Measurements from ENCODE around the gene RPS6KA3. TPM values are rescaled to one million over a fixed set of nuclear protein-coding genes. Genes with fewer than 3 reads are reported as not detected.
A peak's percentile ranks its signal among the peaks of the same experiment; 100 is the strongest.

The RPS6KA3 gene
- total and polyA plus RNA-seq, 9 of the 15 experiments (the other 6 are each of a cell fraction or from before 2014, with no cell fraction given) = 10.9 to 61.9 (median 37.4) TPM

DNA sequence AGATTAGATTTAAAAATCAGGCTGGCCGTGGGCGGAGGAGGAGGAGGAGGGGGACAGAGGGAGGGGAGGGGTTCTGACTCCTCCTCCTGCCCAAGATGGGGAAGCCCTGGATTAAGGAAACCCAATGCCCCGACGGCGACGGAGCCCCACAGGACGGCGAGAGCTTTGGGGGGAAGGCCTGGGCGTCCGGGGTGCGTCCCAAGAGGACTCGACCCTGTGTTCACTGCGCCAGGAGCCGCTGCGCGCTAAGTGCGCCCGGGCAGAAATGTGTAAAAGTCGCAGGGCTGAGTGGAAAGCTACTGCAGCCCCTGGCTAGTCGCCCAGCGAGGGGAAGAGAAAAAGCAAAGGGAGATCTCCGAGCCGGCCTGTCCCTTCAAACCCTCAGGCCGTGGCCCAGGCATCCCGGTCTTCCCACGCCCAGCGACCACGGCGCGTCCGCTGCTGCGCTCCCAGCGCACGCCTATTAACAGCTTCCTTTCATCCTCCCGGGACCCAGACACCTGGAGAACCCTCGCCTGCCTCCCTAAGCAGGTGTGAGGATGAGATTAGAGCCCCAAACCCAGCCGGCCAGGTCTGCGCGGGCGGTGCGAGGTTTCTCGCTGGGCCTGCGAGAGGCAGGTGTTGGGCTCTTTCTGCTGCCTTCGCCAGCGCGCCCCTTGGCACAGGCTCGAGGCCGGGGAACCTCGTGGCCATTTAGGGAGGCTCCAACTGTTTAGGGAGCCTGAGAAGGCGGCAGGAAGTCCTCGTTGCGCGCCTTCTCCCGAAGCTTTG lies 1.4 kb upstream of the RPS6KA3 start:
- no peaks in the 10 kb centered on the region for H3K9me1 ChIP-seq (ENCODE audit: control insufficient read depth, insufficient read depth, low read length)
- no TSS peak for BruUV-seq (replicated peaks)
- ATAC-seq (no peak), DNase-seq (ENCODE audit: extremely low read depth in 1 of 4, low spot score in 3 of 4) (peak in 2 of 4 experiments; percentile 7 to 8), FAIRE-seq (no peak)
- TF ChIP-seq ZSCAN32 (CRISPR knock-in tag; IDR thresholded peaks at IDR 0.05) (no peak), EGR1 (conservative IDR thresholded peaks at IDR 0.05) (peak; percentile 36; the same call in 1 of the 2 replicates), ZBTB33 (CRISPR knock-in tag; IDR thresholded peaks at IDR 0.05) (0 out of 2 replicates have a peak, but pooled peaks have one; percentile 56)
- no peaks in the 10 kb centered on the region for H4K20me1 ChIP-seq (replicated peaks; ENCODE audit: control insufficient read depth, insufficient read depth, low read length)
- POLR2A ChIA-PET = no interaction called here
- no peaks in the 10 kb centered on the region for H3K9me3 ChIP-seq (replicated peaks; ENCODE audit: control insufficient read depth, insufficient read depth, low read depth, low read length)
- no peak overlapping the region for H3K9ac ChIP-seq (ENCODE audit: insufficient read depth in 1 of 2, low read depth in 2 of 2, low read length in 2 of 2)
- no peaks in the 10 kb centered on the region for H3K36me3 ChIP-seq (ENCODE audit: control insufficient read depth, insufficient read depth, low read length)
- intact Hi-C loops (cut with micrococcal nuclease) = loop anchor here (5.0 to 10.0 kb wide), 2 partner anchors 46 to 97 kb away; no protein-coding TSS in a partner anchor
- H3K4me1 ChIP-seq (replicated peaks in 1 of 2; ENCODE audit: control insufficient read depth in 2 of 2, insufficient read depth in 2 of 2, low read length in 2 of 2) = peaks cover 13 to 23% of the 10 kb centered on the region in 2 experiments
- CTCF ChIA-PET (ENCODE audit: low intra/inter-chr PET ratio) = no interaction called here
- H3K79me2 ChIP-seq (ENCODE audit: control insufficient read depth, insufficient read depth, low read length) = peaks cover 33% of the 10 kb centered on the region
- H2AFZ ChIP-seq (ENCODE audit: low read depth, low read length) = 0 out of 2 replicates have a peak overlapping the region, but pooled peaks have one; percentile 93
- no peak overlapping the region for H3K4me3 ChIP-seq
- in situ Hi-C loops (cut with MboI) = no loop called here
- H3K27ac ChIP-seq (ENCODE audit: extremely low read depth, low read depth, low read length) = no peak overlapping the region
- 86% methylated on average over 22 of the region's 54 CpGs for WGBS (ENCODE audit: insufficient coverage, low coverage, missing lambda C conversion rate)
- no peak overlapping the region for H3K4me2 ChIP-seq (ENCODE audit: insufficient read depth, low read length)
- H3K27me3 ChIP-seq (ENCODE audit: control insufficient read depth in 2 of 2, insufficient read depth in 2 of 2, low read length in 2 of 2) = no peaks in the 10 kb centered on the region
